Glutamatergic neuron (in vitro differentiated cells): ENCODE data around the gene MRTFA. TPM values are rescaled to one million over a fixed set of nuclear protein-coding genes. Genes with fewer than 3 reads are reported as not detected.

Experiments
- DNase-seq: peaks from one replicate; pipeline ENCODE4 v3.0.0; 2022
- H3K27ac Mint-ChIP-seq: one replicate; pipeline ENCODE4 v1.8.0; 2020; ENCODE audit warnings: mild to moderate bottlenecking, mixed read lengths, inconsistent platforms; ENCODE audit not compliant: unreplicated experiment
- H3K27me3 Mint-ChIP-seq: one replicate; pipeline ENCODE4 v1.8.0; 2020; ENCODE audit warnings: mild to moderate bottlenecking, moderate library complexity, mixed read lengths, inconsistent platforms; ENCODE audit not compliant: unreplicated experiment
- H3K36me3 Mint-ChIP-seq: one replicate; pipeline ENCODE4 v1.8.0; 2020; ENCODE audit warnings: mild to moderate bottlenecking, mixed read lengths, inconsistent platforms; ENCODE audit not compliant: unreplicated experiment
- H3K4me1 Mint-ChIP-seq: one replicate; pipeline ENCODE4 v1.8.0; 2020; ENCODE audit warnings: mild to moderate bottlenecking, low read depth, mixed read lengths, inconsistent platforms; ENCODE audit not compliant: unreplicated experiment
- H3K4me3 Mint-ChIP-seq: one replicate; pipeline ENCODE4 v1.8.0; 2020; ENCODE audit warnings: mild to moderate bottlenecking, mixed read lengths, inconsistent platforms; ENCODE audit not compliant: unreplicated experiment
- H3K9me3 Mint-ChIP-seq: one replicate; pipeline ENCODE4 v1.8.0; 2020; ENCODE audit warnings: mild to moderate bottlenecking, moderate library complexity, mixed read lengths, inconsistent platforms; ENCODE audit not compliant: unreplicated experiment
- CTCF ChIP-seq: fragments of 200-600 bp; sonication (generic); IDR thresholded peaks from one replicate; pipeline ENCODE4 v1.5.0; 2021; ENCODE audit not compliant: partially characterized antibody, unreplicated experiment
- total RNA-seq: library from RNA; stranded (reverse); fragmentation: NEBNext Ultra II Directional; extraction: Animal tissue kit (Norgen Biotek cat#: 25700); gene quantifications from one replicate; pipeline ENCODE4 v1.2.1, GENCODE V29; 2021; ENCODE audit not compliant: unreplicated experiment

MRTFA gene
- total RNA-seq, 1 donor from 2014 or later = 91.7 TPM

- no peaks in the 10 kb centered on the region for H3K4me1 Mint-ChIP-seq
- H3K4me3 Mint-ChIP-seq = no peak overlapping the region
- no peak for DNase-seq
- no peak overlapping the region for H3K27ac Mint-ChIP-seq
- no peaks in the 10 kb centered on the region for H3K9me3 Mint-ChIP-seq
- H3K27me3 Mint-ChIP-seq = peaks cover 3% of the 10 kb centered on the region
- H3K36me3 Mint-ChIP-seq = no peaks in the 10 kb centered on the region
- no peak for TF ChIP-seq CTCF
These were observed 53.3 kb downstream of the MRTFA start for GRCh38 chr22:40583053-40583741.

GRCh38 chr22:40582063-40582462 is 54.5 kb downstream of the MRTFA start:
- DNase-seq = no peak
- H3K36me3 Mint-ChIP-seq = no peaks in the 10 kb centered on the region
- H3K27ac Mint-ChIP-seq = no peak overlapping the region
- no peak overlapping the region for H3K4me3 Mint-ChIP-seq
- H3K9me3 Mint-ChIP-seq = no peaks in the 10 kb centered on the region
- H3K27me3 Mint-ChIP-seq = peaks cover 3% of the 10 kb centered on the region
- TF ChIP-seq CTCF = no peak
- H3K4me1 Mint-ChIP-seq = no peaks in the 10 kb centered on the region

- Mint-ChIP-seq H3K36me3 (no peaks in the 10 kb centered on the region), H3K27ac (no peak overlapping the region), H3K27me3 (no peaks in the 10 kb centered on the region), H3K4me1 (no peaks in the 10 kb centered on the region), H3K4me3 (no peak overlapping the region), H3K9me3 (no peaks in the 10 kb centered on the region)
- TF ChIP-seq CTCF = no peak
- no peak for DNase-seq
These were observed 55.9 kb downstream of the MRTFA start for GRCh38 chr22:40580631-40581030.

GRCh38 chr22:40578171-40578570 is 58.3 kb downstream of the MRTFA start:
- no peak overlapping the region for H3K27ac Mint-ChIP-seq
- H3K9me3 Mint-ChIP-seq = no peaks in the 10 kb centered on the region
- H3K27me3 Mint-ChIP-seq = no peaks in the 10 kb centered on the region
- TF ChIP-seq CTCF = no peak
- H3K4me1 Mint-ChIP-seq = no peaks in the 10 kb centered on the region
- DNase-seq = no peak
- H3K4me3 Mint-ChIP-seq = no peak overlapping the region
- H3K36me3 Mint-ChIP-seq = no peaks in the 10 kb centered on the region

DNA sequence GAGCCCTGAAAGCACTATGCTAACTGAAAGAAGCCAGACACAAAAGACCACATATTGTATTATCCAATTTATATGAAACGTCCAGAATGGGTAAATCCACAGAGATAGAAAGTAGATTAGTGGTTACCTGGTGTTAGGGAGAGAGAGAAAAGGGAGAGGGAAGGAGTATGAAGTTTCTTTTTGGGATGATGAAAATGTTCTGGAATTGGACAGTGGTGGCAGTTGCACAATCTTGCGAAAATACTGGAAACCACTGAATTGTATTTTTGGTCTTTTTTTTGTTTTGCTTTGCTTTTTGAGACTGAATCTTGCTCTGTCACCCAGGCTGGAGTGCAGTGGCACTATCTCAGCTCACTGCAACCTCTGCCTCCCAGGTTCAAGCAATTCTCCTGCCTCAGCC is 63.5 kb downstream of the MRTFA start:
- H3K9me3 Mint-ChIP-seq = peaks cover 16% of the 10 kb centered on the region
- no peak for DNase-seq
- peaks cover 11% of the 10 kb centered on the region for H3K36me3 Mint-ChIP-seq
- no peaks in the 10 kb centered on the region for H3K27me3 Mint-ChIP-seq
- no peak for TF ChIP-seq CTCF
- peaks cover 10% of the 10 kb centered on the region for H3K4me1 Mint-ChIP-seq
- no peak overlapping the region for H3K4me3 Mint-ChIP-seq
- H3K27ac Mint-ChIP-seq = no peak overlapping the region
